Uterus (tissue), 4 donors: Measurements from ENCODE around the gene SOX15. TPM values are rescaled to one million over a fixed set of nuclear protein-coding genes. Genes with fewer than 3 reads are reported as not detected.

Experiments used
- DNase-seq, 2 donors: peaks; one replicate each; pipeline ENCODE4 v3.0.0-alpha.2; 2019 to 2020
- H3K27ac ChIP-seq, 2 donors: fragments of 200-600 bp; sonication (generic); 1 replicate in 1 of 2; 2 replicates in 1 of 2; pipeline ENCODE4 v1.5.1; 2016 to 2018
- H3K27me3 ChIP-seq, 2 donors: fragments of 200-600 bp; sonication (generic); one replicate each; pipeline ENCODE4 v1.5.1; 2018 to 2019; ENCODE audit warnings: control low read depth in 1 of 2
- H3K36me3 ChIP-seq, 2 donors: fragments of 200-600 bp; sonication (generic); one replicate each; pipeline ENCODE4 v1.5.1; 2019; ENCODE audit warnings: control low read depth in 1 of 2
- H3K4me1 ChIP-seq, 2 donors: fragments of 200-600 bp; sonication (generic); one replicate each; pipeline ENCODE4 v1.5.1; 2018 to 2019; ENCODE audit warnings: control low read depth in 1 of 2
- H3K4me3 ChIP-seq, 2 donors: fragments of 200-600 bp; sonication (generic); 1 replicate in 1 of 2; 2 replicates in 1 of 2; pipeline ENCODE4 v1.5.1; 2018 to 2019; ENCODE audit warnings: mild to moderate bottlenecking in 1 of 2
- H3K9me3 ChIP-seq, 2 donors: fragments of 200-600 bp; sonication (generic); one replicate each; pipeline ENCODE4 v1.5.1; 2019; ENCODE audit warnings: control low read depth in 1 of 2
- POLR2A ChIP-seq, 2 donors: fragments of 450-650 bp; IDR thresholded peaks; one replicate each; pipeline ENCODE4 v1.6.1; 2016; ENCODE audit warnings: antibody characterized with exemption in 2 of 2, mild to moderate bottlenecking in 1 of 2, moderate library complexity in 1 of 2
- intact Hi-C: fragments of 100-400 bp; cut with DNase I; formaldehyde crosslinking; loops from one replicate; pipeline ENCODE4 v1.15.1; 2023; ENCODE audit warnings: low total_unique reads
- total RNA-seq, 4 donors: library from RNA; depleted of rRNA in 3 of 4; stranded (reverse); fragments of >200 nt in 3 of 4; gene quantifications; one replicate each; pipeline versions ENCODE4 v1.1.0 to v1.2.4, GENCODE V29; 2014 to 2023
- TF ChIP-seq, protein P1 (sequence below), 4 experiments: fragments of 200-600 bp in 2 of 4; fragments of 450-650 bp in 2 of 4; sonication (generic) in 2 of 4; IDR thresholded peaks; one replicate each; pipeline ENCODE4 v1.5.1; 2016 to 2019; ENCODE audit warnings: antibody characterized with exemption in 4 of 4, mild to moderate bottlenecking in 2 of 4, moderate library complexity in 1 of 4
- donor health status: DM: yes; HTN: yes; CAD: no.

The SOX15 gene
- total RNA-seq, 4 donors from 2014 or later, result 1.0 to 7.3 (median 1.1) TPM; not detected in 1

DNA sequence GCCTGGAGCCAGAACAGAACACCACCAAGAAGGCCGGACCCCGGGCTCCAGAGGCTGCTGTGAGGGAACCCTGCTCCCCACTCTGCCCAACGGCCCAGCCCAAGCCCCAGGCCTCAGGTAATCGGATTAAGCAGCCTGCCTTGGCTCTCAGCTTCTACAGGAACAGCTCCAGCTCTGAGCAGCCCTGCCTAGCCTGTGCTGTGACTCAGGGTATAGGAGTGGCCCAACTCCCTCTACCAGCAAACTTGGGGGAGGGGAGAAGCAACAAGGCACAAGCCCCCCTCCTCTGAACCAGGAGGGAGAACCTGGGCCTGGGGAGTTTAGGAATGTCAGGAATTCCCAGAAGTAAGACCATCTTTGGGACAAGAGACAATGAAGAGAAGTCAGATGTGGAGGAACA lies 849 bp upstream of the SOX15 start:
- Histone ChIP-seq H3K4me3 (no peak overlapping the region), H3K27ac (no peak overlapping the region), H3K36me3 (no peaks in the 10 kb centered on the region), H3K9me3 (no peaks in the 10 kb centered on the region), H3K27me3 (no peaks in the 10 kb centered on the region), H3K4me1 (peaks cover 0 to 4% of the 10 kb centered on the region in 2 donors)
- TF ChIP-seq, protein P1, sequence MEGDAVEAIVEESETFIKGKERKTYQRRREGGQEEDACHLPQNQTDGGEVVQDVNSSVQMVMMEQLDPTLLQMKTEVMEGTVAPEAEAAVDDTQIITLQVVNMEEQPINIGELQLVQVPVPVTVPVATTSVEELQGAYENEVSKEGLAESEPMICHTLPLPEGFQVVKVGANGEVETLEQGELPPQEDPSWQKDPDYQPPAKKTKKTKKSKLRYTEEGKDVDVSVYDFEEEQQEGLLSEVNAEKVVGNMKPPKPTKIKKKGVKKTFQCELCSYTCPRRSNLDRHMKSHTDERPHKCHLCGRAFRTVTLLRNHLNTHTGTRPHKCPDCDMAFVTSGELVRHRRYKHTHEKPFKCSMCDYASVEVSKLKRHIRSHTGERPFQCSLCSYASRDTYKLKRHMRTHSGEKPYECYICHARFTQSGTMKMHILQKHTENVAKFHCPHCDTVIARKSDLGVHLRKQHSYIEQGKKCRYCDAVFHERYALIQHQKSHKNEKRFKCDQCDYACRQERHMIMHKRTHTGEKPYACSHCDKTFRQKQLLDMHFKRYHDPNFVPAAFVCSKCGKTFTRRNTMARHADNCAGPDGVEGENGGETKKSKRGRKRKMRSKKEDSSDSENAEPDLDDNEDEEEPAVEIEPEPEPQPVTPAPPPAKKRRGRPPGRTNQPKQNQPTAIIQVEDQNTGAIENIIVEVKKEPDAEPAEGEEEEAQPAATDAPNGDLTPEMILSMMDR (IDR thresholded peaks at IDR 0.05), result no peak
- no peak for TF ChIP-seq POLR2A (IDR thresholded peaks at IDR 0.05)
- no peak for DNase-seq
- intact Hi-C loops, result no loop called here

DNA sequence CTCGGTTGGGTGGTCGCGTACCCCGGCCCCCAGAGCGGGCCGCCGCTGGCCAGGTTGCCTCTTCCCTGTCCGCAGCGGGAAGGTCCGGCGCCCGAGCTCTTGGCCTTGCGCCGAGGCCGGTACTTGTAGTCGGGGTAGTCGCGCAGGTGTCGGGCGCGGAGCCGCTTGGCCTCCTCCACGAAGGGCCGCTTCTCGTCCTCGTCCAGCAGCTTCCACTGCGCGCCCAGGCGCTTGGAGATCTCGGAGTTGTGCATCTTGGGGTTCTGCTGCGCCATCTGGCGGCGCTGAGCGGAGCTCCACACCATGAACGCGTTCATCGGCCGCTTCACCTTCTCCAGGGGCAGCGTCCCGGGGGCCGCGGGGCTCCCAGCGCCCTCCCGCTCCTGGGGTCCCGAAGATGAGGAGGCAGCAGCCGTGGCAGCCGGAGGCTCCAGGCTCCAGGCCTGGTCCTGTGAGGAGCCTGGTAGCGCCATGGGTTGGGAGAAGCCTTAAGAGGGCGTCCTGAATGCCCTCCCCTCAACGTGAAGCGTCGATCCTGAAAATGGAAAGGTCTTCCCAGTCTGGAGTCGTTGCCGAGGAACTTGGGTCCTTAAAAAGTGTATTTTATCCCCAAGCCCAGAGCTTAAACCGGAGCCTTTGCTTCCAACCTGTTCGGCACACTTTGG lies 558 bp downstream of the SOX15 start:
- intact Hi-C loops, result loop anchor here (10.0 kb wide), 1 partner anchor 235 kb away; the partner anchor contains the start of genes KCTD11 and TMEM95
- peak; percentile 88 for DNase-seq
- peak overlapping the region; percentile 82 to 85 for H3K27ac ChIP-seq

DNA sequence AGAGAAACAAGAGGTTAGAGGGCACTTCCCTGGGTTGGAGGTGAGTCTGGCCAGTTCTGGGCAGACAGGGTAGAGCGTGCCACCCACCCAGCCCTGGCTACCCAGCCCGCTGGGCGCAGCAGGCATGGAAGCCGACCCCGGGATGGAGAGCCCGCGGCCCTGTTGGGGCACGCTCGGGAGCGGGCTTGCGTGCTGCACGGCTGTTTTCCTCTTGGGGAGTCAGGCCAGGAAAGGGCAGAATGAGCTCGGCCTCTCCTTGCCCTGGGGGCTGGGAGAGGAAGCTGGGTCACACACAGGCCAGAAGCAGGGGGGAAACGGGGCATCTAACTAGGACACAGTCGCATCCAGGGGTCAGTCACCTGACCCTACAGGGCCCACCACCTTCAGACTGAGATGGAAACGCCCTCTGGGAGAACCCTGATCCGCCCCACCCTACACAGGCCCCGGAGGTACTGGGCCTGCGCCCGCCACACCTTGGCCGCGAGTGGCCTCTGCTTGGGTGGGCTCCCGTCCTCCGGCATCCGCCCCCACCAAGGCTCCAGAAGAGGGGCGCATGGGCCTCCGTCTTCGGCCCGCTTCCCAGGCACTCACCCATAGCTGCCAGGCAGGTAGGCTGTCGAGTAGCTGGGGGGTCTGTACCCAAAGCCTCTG lies 1.2 kb downstream of the SOX15 start:
- Histone ChIP-seq H3K36me3 (no peaks in the 10 kb centered on the region), H3K27ac (peak overlapping the region; percentile 82 to 85), H3K27me3 (no peaks in the 10 kb centered on the region), H3K4me1 (peaks cover 0 to 4% of the 10 kb centered on the region in 2 donors), H3K4me3 (peak overlapping the region; percentile 57 to 79), H3K9me3 (no peaks in the 10 kb centered on the region)
- intact Hi-C loops, result loop anchor here (10.0 kb wide), 1 partner anchor 234 kb away; the partner anchor contains the start of genes KCTD11 and TMEM95
- DNase-seq, result peak in 1 of 2 donors; percentile 39
- TF ChIP-seq, protein P1 (IDR thresholded peaks at IDR 0.05), result no peak
- no peak for TF ChIP-seq POLR2A (IDR thresholded peaks at IDR 0.05)

More for the DNA sequence above, 558 bp downstream of the SOX15 start:
- H3K9me3 ChIP-seq, result no peaks in the 10 kb centered on the region
- H3K27me3 ChIP-seq, result no peaks in the 10 kb centered on the region
- peaks cover 0 to 4% of the 10 kb centered on the region in 2 donors for H3K4me1 ChIP-seq
- TF ChIP-seq POLR2A (IDR thresholded peaks at IDR 0.05), result peak in 1 of 2 donors; percentile 51
- TF ChIP-seq, protein P1 (IDR thresholded peaks at IDR 0.05), result peak; percentile 88 to 93 (median 90)
- H3K36me3 ChIP-seq, result no peaks in the 10 kb centered on the region
- H3K4me3 ChIP-seq, result peak overlapping the region; percentile 57 to 79

DNA sequence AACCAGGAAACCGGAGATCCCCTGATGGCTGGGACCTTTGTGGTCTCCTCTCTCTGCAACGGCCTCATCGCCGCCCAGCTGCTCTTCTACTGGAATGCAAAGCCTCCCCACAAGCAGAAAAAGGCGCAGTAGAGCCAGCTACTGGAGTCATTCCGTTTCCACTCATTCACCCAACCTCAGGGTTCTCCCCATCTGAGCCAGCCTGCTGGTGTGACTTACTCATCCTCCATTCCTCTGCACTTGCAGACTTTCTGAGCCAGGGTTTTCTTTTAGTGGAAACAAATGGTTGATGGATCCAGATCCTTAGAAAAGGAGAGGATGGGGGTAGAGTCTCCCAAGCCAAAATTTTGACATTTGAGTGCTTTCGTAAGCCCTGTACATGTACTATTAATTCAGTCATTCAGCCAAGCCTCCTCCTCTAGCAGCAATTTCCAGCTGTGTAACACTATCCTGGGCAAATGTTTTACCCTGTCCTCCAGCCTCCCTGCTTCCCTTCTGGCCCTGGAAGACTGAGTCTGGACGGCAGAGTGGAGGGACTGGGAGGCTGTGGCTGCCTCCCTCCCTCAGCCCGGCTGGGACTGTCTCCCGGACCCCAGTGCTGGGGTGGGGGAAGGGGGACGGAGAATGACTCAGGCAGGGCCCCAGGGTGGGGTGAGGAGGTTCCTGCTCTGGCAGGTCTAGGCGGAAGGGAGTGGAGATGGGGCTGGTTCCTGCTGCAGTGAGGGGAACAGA lies 2.3 kb downstream of the SOX15 start:
- Histone ChIP-seq H3K36me3 (no peaks in the 10 kb centered on the region), H3K9me3 (no peaks in the 10 kb centered on the region), H3K4me1 (peaks cover 6 to 11% of the 10 kb centered on the region in 2 donors), H3K4me3 (peak overlapping the region in 1 of 2 donors; percentile 79), H3K27me3 (no peaks in the 10 kb centered on the region), H3K27ac (peak overlapping the region; percentile 82 to 85)
- intact Hi-C loops, result loop anchor here (10.0 kb wide), 1 partner anchor 233 kb away; the partner anchor contains the start of genes KCTD11 and TMEM95
- no peak for TF ChIP-seq POLR2A (IDR thresholded peaks at IDR 0.05)
- TF ChIP-seq, protein P1 (IDR thresholded peaks at IDR 0.05), result no peak
- DNase-seq, result peak in 1 of 2 donors; percentile 64
